Effector memory CD4-positive, alpha-beta T cell (primary cell): ENCODE data around the gene CDYL2.
"Not testable (repeated sequence)": the region's sequence is repeated elsewhere in the genome, so short reads cannot be mapped to it uniquely, and the experiment has no call there.

Experiments used
- DNase-seq, 3 donors: peaks; one replicate each; pipeline ENCODE4 v3.0.0-alpha.2; 2020
- H3K27ac ChIP-seq: 2 replicates; pipeline ENCODE4 v1.7.0; 2013; ENCODE audit warnings: mild to moderate bottlenecking, low read length, moderate library complexity; ENCODE audit not compliant: insufficient read depth, poor library complexity, severe bottlenecking
- H3K27me3 ChIP-seq: replicated peaks from 2 replicates; pipeline ENCODE4 v1.7.0; 2013; ENCODE audit warnings: mild to moderate bottlenecking, low read length; ENCODE audit not compliant: insufficient read depth, control insufficient read depth, poor library complexity, severe bottlenecking
- H3K36me3 ChIP-seq: 2 replicates; pipeline ENCODE4 v1.7.0; 2013; ENCODE audit warnings: mild to moderate bottlenecking, low read length, moderate library complexity; ENCODE audit not compliant: control insufficient read depth, insufficient read depth
- H3K4me1 ChIP-seq: 2 replicates; pipeline ENCODE4 v1.7.0; 2013; ENCODE audit warnings: low read length, mild to moderate bottlenecking; ENCODE audit not compliant: control insufficient read depth, insufficient read depth, poor library complexity, severe bottlenecking
- H3K4me3 ChIP-seq: 2 replicates; pipeline ENCODE4 v1.7.0; 2013; ENCODE audit warnings: low read length, low read depth, mild to moderate bottlenecking; ENCODE audit not compliant: insufficient read depth, poor library complexity, severe bottlenecking
- H3K9me3 ChIP-seq: 2 replicates; pipeline ENCODE4 v1.7.0; 2013; ENCODE audit warnings: mild to moderate bottlenecking, low read length, moderate library complexity; ENCODE audit not compliant: control insufficient read depth

The CDYL2 gene

GRCh38 chr16:80815278-80815677 lies 10.9 kb upstream of the CDYL2 start:
- not testable (repeated sequence) for H3K36me3 ChIP-seq, DNase-seq, H3K27me3 ChIP-seq, H3K4me1 ChIP-seq, H3K27ac ChIP-seq, H3K9me3 ChIP-seq, H3K4me3 ChIP-seq

GRCh38 chr16:80812593-80812992 lies 8.2 kb upstream of the CDYL2 start:
- no peaks in the 10 kb centered on the region for H3K36me3 ChIP-seq
- no peak overlapping the region for H3K4me3 ChIP-seq
- H3K9me3 ChIP-seq: no peaks in the 10 kb centered on the region
- DNase-seq: no peak
- no peak overlapping the region for H3K27ac ChIP-seq
- no peaks in the 10 kb centered on the region for H3K27me3 ChIP-seq
- H3K4me1 ChIP-seq: no peaks in the 10 kb centered on the region

GRCh38 chr16:80809366-80809765 lies 5.0 kb upstream of the CDYL2 start:
- H3K4me1 ChIP-seq: peaks cover 10% of the 10 kb centered on the region
- DNase-seq: no peak
- no peak overlapping the region for H3K27ac ChIP-seq

GRCh38 chr16:80807906-80808305 lies 3.5 kb upstream of the CDYL2 start:
- Histone ChIP-seq H3K27ac (no peak overlapping the region), H3K9me3 (no peaks in the 10 kb centered on the region), H3K4me3 (no peak overlapping the region), H3K27me3 (no peaks in the 10 kb centered on the region), H3K36me3 (no peaks in the 10 kb centered on the region), H3K4me1 (peaks cover 10% of the 10 kb centered on the region)
- no peak for DNase-seq

More at GRCh38 chr16:80809366-80809765, 5.0 kb upstream of the CDYL2 start:
- Histone ChIP-seq H3K36me3 (no peaks in the 10 kb centered on the region), H3K4me3 (no peak overlapping the region), H3K27me3 (no peaks in the 10 kb centered on the region), H3K9me3 (no peaks in the 10 kb centered on the region)

- no peaks in the 10 kb centered on the region for H3K27me3 ChIP-seq
These were observed 2.5 kb upstream of the CDYL2 start for GRCh38 chr16:80806927-80807340.

GRCh38 chr16:80806289-80806688 lies 1.9 kb upstream of the CDYL2 start:
- no peak for DNase-seq
- no peak overlapping the region for H3K4me3 ChIP-seq
- no peaks in the 10 kb centered on the region for H3K27me3 ChIP-seq
- no peak overlapping the region for H3K27ac ChIP-seq
- peaks cover 10% of the 10 kb centered on the region for H3K4me1 ChIP-seq
- no peaks in the 10 kb centered on the region for H3K36me3 ChIP-seq
- no peaks in the 10 kb centered on the region for H3K9me3 ChIP-seq

More at GRCh38 chr16:80806927-80807340, 2.5 kb upstream of the CDYL2 start:
- Histone ChIP-seq H3K4me1 (peaks cover 10% of the 10 kb centered on the region), H3K9me3 (no peaks in the 10 kb centered on the region), H3K27ac (no peak overlapping the region), H3K36me3 (no peaks in the 10 kb centered on the region), H3K4me3 (no peak overlapping the region)
- peak in 2 of 3 donors; percentile 5 to 12 for DNase-seq

GRCh38 chr16:80804056-80804525 lies 307 bp downstream of the CDYL2 start:
- H3K4me3 ChIP-seq: peak overlapping the region; percentile 67
- no peaks in the 10 kb centered on the region for H3K36me3 ChIP-seq
- H3K9me3 ChIP-seq: no peaks in the 10 kb centered on the region
- no peaks in the 10 kb centered on the region for H3K27me3 ChIP-seq
- peaks cover 10% of the 10 kb centered on the region for H3K4me1 ChIP-seq
- H3K27ac ChIP-seq: no peak overlapping the region
- peak in 2 of 3 donors; percentile 5 to 22 for DNase-seq

GRCh38 chr16:80803339-80804055 lies 901 bp downstream of the CDYL2 start:
- no peaks in the 10 kb centered on the region for H3K36me3 ChIP-seq
- H3K27ac ChIP-seq: no peak overlapping the region
- H3K4me1 ChIP-seq: peaks cover 10% of the 10 kb centered on the region
- no peaks in the 10 kb centered on the region for H3K9me3 ChIP-seq
- H3K4me3 ChIP-seq: peak overlapping the region; percentile 35
- peak in 1 of 3 donors; percentile 13 for DNase-seq
- H3K27me3 ChIP-seq: no peaks in the 10 kb centered on the region

GRCh38 chr16:80802902-80803301 lies 1.5 kb downstream of the CDYL2 start:
- H3K4me1 ChIP-seq: peaks cover 10% of the 10 kb centered on the region
- H3K4me3 ChIP-seq: peak overlapping the region; percentile 34
- no peak overlapping the region for H3K27ac ChIP-seq
- no peaks in the 10 kb centered on the region for H3K27me3 ChIP-seq
- DNase-seq: no peak
- no peaks in the 10 kb centered on the region for H3K9me3 ChIP-seq
- H3K36me3 ChIP-seq: no peaks in the 10 kb centered on the region

GRCh38 chr16:80802138-80802537 lies 2.3 kb downstream of the CDYL2 start:
- Histone ChIP-seq H3K4me1 (peaks cover 10% of the 10 kb centered on the region), H3K4me3 (no peak overlapping the region), H3K36me3 (no peaks in the 10 kb centered on the region), H3K27ac (no peak overlapping the region), H3K9me3 (no peaks in the 10 kb centered on the region), H3K27me3 (no peaks in the 10 kb centered on the region)
- no peak for DNase-seq
